Measurements from ENCODE around the gene FOXL2. TPM values are rescaled to one million over a fixed set of nuclear protein-coding genes. Genes with fewer than 3 reads are reported as not detected.

Gene FOXL2
- total RNA-seq, 1 donor from 2014 or later, result under 0.01 TPM

DNA sequence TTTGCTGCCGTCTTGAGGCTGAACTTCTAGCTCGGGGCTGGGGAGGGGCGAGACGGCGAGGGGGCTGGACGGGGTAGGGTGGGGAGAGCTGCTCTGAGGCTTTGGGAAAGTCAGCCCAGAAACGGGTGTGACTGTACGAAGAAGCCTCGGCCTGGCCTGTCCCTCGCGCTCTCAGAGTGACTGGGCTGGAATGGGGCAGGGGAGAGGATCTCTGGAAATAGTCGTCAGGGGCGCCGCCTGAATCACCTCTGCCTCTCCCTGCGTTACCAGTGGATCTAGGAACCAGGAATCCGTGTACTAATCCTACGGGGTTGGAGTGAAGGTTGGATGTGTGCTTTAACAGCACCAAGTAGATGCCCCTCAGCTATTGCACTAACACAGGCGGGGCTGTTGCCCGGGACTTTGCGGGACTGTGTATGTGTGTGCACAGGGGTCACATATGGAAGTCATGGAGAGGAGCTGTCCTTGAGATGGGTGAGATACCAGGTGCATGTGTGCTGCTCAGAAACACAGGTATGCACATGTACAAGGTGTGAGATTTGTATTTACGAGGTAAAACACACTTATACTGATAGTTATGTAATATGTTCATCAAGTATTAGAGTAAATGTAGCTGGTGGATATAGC lies 671 bp upstream of the FOXL2 start:
- FAIRE-seq, result no peak
- DNase-seq (ENCODE audit: low spot score in 2 of 2), result no peak

DNA sequence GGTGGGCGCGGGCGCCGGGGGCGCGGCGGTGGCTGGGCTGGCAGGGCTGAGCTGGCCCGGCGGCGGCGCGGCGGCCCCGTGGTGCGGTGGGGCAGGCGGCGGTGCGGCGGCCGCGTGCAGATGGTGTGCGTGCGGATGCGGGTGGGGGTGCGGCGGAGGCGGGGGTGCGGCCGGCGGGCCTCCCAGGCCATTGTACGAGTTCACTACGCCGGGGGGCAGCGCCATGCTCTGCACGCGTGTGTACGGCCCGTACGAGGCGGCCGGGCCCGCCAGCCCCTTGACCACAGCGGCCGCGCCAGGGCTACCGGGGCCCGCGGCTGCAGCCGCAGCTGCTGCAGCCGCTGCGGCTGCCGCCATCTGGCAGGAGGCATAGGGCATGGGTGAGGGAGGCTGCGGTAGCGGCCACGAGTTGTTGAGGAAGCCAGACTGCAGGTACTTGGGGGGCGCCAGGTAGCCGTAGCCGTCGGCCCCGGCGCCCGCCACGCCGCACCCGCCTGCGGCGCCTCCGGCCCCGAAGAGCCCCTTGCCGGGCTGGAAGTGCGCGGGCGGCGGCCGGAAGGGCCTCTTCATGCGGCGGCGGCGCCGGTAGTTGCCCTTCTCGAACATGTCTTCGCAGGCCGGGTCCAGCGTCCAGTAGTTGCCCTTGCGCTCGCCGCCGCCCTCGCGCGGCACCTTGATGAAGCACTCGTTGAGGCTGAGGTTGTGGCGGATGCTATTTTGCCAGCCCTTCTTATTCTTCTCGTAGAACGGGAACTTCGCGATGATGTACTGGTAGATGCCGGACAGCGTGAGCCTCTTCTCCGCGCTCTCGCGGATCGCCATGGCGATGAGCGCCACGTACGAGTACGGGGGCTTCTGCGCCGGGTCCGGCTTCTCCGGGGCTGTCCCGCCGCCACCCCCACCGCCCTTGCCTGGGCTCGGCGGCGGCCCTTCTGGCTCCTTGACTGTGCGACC lies 951 bp downstream of the FOXL2 start:
- DNase-seq (ENCODE audit: low spot score in 2 of 2) (no peak), FAIRE-seq (no peak)

DNA sequence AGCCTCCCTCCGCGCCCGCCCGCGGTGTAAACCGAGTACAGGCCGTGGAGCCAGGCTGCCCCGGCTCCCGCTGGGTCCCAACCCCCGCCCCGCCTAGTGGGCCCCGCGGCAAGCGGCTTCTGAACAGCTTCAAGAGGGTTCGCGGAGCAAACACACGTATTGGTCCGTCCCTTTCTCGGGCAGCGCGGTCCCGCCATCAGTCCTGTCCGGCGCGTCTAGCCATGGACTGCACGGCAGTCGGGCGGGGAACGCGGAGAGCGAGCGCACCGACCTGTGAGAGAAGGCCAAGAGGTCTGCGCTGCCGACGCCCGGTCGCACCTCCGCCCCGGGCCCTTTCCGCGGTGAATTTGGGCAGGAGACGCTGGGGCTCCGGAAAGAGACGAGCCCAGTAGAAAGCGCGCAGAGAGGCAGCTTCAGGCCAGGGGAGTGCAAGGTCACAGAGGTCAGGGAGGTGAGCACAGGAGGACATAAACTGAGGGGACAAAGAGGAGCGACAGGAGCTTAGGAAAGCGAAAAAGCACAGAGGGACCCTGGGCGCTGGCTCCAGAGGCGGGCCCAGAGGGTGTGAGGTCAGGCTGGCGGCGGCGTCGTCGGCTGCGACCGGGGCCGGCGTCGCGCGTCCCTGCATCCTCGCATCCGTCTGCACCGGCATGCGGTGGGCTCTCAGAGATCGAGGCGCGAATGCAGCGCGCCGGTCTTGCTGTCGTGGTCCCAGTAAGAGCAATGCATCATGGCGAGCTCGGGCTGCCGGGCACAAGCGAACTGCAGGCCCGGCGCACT lies 1.8 kb downstream of the FOXL2 start:
- no peak for DNase-seq (ENCODE audit: low spot score in 2 of 2)
- FAIRE-seq, result no peak

DNA sequence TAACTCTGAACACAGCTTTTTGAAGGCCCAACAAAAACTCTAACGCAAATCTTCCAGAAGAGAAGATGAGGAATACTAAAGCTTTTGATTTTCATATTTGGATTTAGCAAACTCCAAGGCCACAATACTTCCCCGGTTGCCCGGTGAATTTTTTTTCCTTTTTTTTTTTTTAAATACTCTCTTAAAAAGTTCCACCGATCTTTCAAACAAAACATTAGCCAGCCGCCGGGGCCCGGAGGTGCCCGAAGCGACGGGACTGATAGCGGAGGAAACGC lies 2.3 kb downstream of the FOXL2 start:
- DNase-seq (ENCODE audit: low spot score in 2 of 2), result no peak

DNA sequence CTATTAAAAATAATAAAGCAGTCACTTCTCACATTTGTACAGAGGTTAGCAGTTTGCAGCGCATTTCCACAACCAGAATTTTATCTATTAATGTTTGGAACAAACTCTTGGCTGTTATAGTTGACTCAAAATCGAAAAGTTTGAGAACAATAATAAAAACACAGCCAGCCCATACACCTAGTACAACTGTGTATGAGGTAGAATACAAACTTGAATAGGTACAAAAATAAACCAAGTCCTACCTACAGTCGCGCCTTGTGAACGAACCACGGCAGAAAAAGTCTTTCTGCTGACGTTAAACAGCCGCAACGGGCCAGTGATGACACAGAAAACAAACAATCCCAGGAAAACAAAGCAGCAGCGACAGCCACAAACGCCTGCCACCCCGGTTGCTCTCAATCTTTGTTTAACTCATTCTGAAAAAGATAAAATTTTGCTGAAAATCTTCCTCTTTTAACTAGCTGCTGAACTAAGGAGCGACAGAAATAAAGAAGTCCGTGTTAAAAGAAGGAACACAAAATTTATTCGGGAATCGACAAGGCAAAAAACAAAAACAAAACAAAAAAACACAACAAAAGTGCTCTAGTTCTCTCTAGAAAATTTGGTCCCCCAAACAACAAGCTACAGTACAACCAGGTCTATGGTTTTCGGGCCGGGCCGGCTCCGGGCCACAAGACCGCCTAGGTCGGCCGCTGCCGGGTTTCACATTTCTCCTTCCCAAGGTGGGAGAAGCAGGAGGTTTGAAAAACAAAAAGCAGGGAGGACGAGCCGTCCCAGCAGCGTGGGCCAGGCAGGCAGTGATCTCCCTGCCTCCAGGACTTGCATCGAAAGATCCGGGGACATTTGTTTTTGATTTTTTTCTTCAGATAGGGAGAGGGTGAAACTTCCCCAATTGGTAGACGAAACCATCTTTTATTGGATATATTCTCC lies 2.9 kb downstream of the FOXL2 start:
- FAIRE-seq, result no peak
- no peak for DNase-seq (ENCODE audit: low spot score in 2 of 2)

More for the DNA sequence above, 2.3 kb downstream of the FOXL2 start:
- FAIRE-seq, result no peak

DNA sequence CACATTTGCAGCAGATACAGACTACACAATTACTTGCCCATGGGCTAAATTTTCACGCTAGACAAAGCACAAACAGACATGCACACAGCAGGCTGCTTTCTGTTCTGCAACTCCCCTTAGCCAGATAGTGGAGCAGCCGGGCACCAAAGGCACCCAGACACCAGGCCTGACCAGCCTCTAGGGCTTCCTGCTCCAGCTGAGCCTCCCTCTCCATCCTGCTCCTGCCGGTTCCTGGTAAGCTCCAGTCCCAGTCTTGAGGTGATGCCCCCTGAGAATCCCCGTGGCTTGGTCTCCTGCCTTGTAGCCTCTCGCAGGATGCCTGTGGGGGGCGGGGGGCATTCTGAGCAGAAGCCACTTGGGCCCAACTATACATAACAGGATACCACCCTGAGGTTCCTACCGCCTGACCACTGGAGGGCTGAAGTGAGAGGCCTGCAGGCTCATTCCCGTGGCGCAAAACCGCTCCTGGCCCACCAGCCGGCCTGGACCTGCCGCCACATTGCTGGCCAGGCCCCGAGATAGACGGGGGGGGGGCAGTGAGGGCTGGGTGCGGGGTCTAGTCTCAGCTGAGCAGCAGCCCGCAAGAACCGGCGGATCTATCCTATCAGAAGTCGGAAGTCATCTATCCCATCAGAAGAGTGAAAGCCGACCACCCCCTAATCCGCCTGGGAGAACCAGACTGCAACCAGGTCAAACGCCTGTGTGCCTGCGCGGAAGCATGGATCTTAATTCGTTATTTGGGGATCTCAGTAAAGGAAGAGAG lies 3.9 kb downstream of the FOXL2 start:
- FAIRE-seq (no peak), DNase-seq (ENCODE audit: low spot score in 2 of 2) (no peak)

DNA sequence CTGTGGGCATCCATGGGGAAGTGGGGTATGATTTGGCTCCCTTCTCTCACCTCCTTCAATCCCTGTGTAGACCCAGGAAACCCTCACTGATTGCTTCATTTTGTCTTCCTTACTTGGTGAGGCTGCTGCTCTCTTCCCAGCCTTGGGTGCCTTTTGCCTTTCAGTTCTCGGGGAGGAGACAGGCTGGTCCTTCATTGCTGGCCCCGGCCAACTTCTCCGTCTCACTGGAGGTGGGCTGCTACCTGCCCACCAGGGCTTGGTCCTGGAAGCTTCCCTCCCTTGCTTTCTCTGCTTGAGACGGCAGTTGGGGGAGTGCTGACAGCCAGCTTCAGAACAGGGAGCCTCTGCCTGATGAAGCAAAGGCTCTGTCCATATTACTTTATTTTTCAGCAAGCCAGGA lies 4.7 kb downstream of the FOXL2 start:
- no peak for DNase-seq (ENCODE audit: low spot score in 2 of 2)
- no peak for FAIRE-seq

DNA sequence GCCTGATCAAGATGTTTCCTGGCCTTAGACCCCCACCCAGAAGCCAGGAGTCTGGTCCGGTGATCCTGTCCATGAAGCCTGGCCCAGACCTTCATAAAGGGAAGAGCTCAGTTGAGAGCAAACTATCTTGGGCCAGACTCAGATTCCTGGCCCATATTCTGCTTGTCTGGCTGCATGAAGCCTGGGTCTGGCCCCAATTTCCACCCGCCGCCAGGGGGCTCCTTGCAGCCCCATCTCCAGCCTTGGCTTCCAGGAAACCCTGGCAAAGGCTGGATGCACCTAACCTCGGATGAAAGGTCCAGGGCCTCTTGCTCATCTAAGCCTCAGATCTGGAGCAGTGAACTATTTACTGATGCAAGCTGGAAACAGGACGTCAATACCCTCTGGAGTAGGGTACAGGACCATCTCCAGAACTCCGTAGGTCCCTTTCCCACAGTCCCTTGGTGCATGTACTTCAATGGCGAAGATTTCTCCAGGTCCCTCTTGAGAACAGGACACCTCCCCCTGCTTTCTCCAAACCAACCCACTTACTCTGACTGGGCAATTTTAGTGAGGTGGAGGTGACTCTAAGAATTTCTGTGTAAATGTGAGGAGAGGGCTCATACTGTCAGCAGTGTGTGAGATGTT lies 5.6 kb downstream of the FOXL2 start:
- DNase-seq (ENCODE audit: low spot score in 2 of 2) (no peak), FAIRE-seq (no peak)

DNA sequence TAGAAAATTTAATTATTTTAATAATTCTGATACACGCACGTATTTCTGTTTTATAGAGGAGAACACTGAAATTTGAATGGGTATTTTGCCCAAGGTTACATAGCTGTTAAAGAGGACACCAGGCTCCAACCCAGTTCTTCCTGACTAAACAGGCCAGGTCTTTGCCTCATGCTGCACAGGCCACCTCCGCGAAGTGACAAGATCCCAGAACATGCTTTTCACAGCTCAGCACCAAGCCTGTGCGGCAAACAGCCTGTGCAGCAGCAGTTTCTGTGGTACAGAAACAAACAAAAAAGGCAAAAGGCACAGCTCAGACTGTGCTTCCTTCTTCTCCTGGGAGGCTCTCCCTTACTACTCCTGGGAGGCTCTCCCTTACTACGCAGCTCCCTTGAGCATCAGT lies 6.5 kb downstream of the FOXL2 start:
- FAIRE-seq (no peak), DNase-seq (ENCODE audit: low spot score in 2 of 2) (no peak)

DNA sequence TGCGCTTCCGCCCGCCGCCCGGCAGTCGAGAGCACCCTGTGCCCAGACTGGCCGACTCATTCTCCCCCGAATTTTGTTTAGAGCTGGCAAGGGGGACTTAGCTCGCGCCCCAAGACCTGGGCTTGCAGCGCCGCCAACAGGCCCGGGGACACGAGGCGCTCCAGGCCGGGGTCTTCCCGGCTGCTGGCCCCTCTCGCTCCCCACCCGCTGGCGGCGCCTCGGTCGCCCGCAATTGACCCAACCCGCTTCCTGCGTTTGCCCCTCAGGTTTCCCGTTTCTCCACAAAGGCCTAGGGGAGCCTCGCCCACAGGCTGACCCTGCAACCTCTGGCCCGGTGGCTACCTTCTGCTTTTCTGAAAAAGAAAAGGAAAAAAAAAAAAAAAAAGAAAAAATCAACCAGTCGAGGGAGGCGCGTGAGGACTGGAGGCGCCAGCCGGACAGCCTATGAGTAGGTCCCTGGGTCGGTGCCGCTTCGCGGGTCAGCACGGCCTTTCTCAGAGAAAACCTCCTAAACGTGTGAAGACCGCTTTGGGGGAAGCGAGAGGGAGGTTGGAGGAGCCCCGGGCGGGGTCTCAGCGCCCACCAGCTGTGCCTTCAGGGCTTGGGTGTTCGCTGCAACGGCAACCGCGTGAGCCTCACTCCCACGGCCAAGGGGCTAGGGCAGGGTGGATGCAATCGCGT lies 7.2 kb downstream of the FOXL2 start:
- no peak for DNase-seq (ENCODE audit: low spot score in 2 of 2)
- FAIRE-seq, result no peak

DNA sequence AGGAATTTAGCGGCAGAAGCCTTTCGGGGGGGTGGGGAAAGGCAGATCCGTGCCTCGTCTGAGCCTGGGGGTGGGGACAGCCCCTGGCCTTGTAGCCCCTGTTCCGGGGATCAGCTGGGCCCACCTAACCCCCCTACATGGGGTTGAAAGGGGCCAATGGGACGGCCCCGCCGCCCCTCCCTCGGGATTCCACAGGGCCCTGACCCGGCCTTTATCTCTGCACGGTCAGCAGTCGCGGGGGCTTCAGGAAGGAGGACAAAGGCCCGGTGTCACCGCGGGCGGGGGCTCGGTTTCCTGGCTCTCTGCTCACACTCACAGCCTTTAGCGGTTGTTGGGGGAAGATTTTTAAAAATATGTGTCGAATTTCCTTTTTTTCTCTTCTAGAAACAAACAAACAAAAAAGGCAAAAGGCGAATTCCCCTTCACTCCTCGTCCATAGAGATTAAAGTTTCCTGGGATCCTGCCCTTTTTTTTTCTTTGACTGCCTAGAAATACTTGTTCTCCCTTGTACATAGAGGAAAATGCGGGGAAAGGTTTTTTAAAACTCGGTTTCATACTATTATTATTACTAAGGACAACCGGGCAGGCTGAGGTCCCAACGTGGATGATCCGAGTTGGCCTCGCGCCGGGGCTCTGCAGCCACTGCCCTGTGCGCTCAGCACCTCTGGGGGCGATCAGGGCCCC lies 7.9 kb downstream of the FOXL2 start:
- DNase-seq (ENCODE audit: low spot score in 2 of 2) (no peak), FAIRE-seq (no peak)

DNA sequence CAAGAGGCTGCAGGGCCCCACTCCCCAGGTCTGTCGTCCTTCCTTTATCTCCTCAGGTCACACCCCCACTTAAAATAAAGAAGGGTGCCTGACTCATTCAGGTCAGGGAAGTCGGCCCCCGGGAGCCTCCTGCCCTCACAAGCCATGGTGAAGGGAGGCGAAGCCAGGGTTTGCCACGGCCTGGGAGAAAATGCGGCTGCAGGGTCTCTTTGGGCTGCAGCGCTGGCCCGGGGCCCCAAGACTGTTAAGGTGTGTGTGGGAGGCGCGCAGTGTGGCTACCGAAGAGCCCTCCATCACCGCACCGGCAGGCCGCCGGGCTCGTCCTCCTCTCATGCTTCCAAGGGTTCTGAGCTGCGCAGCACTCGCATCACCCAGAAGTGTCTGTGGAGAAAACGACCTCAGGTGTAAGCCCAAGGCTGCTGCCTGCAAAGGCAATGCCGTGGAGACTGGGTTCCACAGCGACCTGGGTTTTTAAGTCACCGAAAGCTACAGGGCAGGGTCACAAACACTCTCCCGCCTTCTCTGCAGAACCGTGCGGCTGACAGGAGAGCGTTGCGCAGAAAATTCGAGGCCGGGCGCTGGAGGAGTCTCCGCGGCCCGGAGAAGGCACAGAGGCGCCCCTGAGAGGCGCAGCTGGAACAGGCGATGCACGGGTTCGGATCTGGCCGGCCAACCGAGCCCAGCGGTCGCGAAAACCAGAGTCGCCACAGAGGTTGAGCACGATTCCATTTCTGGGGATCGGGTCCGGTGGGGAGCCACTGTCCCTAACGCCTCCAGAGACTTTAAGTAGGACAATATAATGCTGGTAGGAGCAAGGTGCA lies 8.7 kb downstream of the FOXL2 start:
- no peak for DNase-seq (ENCODE audit: low spot score in 2 of 2)

DNA sequence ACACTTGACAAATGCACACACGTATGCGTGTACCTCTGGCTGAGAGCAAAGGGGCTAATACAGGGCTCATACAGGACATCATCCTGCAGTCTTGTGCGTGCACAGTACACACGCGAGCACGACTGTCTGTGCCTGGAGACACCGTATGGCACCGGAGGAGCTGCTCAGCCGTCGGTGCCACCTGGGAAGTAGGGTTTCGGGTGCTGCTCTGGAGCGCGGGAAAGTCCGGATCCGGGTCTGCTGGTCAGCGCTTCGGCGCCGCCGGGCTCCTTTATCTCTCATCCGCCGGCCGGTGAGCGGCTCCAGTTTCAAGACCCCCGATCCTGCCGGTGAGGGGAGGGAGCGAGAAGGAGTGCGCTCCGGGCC lies 9.3 kb downstream of the FOXL2 start:
- DNase-seq (ENCODE audit: low spot score in 2 of 2) (no peak), FAIRE-seq (no peak)

More for the DNA sequence above, 8.7 kb downstream of the FOXL2 start:
- no peak for FAIRE-seq

DNA sequence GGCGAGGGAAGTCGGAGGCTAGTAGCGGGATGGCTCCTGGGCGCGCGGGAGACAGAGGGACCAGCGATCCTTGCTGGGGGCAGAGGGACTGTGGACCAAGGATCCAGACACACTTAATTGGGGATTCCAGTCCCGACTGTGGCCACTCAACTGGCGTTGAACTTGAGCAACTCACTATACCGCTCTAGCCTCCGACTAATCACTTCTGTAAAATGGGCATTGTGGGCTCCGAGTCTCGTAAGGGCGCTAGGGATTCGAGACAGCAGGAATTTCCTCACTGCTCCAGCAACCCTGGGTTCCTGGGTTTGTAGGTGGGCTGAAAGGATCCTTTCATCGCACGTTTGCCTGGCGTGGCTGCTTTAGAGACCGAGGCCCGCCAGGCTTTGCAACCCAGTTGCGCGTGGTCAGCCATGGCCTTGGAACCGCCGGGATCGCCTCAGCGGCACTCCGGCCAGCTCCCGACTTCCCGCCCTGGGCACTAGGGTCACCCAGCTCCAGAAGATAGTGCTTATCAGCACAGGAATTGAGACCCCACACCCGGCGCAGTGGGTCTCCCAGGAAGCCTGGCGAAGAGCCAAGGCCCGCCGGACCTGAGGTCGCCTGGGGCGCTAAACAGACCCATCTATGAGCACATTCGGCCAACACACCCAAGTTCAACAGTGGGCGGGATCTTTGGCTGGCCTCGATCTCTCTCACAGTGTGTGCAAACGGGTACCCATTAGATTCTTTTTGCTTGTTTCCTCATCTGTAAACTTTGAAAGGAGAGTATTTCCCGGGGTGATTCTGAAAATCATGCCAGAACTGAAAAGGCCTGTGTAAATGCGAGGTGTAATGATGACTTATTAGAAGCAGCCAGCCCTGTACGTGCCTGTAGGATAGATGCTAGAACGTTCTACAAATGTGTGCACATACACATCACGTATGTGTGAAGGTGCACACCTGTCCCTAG lies 9.9 kb downstream of the FOXL2 start:
- no peak for DNase-seq (ENCODE audit: low spot score in 2 of 2)
- no peak for FAIRE-seq

DNA sequence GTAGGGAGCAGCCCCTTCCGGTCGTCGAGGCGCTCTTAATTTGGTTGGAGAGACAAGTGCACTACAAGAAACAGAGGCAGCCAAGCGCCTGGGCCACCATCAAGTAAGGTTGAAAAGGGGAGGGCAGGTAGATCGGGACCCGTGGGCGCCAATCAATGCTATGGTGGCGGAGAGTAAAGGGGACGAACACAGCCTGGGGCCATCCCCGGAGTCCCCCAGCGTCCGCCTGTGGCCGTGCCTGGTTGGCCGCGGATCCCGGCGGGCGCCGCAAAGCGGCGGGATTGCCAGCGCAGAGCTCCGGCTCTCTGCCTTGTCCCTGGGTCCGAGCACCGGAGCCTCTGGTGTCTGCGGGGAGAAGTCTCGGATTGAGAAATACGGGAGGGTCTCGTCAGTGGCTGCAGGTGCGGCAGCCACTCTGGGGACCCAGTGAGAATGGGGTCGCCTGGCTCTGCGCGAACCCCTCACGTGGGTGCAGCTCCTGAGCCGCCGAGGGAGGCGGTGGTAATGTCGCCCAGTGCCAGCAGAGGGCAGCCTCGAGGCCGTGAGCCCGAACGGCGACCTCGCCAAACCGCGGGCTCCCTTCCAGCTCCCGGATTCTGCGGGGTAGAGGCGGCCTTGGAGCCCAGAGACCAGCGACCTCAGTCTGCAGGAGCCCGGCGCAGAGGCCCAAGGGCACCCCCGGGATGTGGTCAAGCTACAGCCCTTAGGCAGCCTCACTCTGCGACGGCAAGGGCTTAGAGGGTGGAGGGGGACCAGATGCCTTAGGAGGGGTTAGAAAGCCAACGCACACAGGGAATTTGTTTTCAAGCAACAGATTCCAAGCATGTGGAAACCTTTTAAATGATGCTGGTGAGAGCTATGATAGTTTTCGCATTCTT lies 10.8 kb downstream of the FOXL2 start:
- FAIRE-seq (no peak), DNase-seq (ENCODE audit: low spot score in 2 of 2) (peak; percentile 85 to 91)
